Activated CD4-positive, alpha-beta T cell treated with anti-CD3 and anti-CD28 coated beads for 24 hours (primary cell): ENCODE results near the gene WASHC4.

Experiments
- DNase-seq, 2 donors: peaks; one replicate each; pipeline ENCODE4 v3.0.0-alpha.2; 2020; ENCODE audit warnings: low read depth in 2 of 2

WASHC4 gene

DNA sequence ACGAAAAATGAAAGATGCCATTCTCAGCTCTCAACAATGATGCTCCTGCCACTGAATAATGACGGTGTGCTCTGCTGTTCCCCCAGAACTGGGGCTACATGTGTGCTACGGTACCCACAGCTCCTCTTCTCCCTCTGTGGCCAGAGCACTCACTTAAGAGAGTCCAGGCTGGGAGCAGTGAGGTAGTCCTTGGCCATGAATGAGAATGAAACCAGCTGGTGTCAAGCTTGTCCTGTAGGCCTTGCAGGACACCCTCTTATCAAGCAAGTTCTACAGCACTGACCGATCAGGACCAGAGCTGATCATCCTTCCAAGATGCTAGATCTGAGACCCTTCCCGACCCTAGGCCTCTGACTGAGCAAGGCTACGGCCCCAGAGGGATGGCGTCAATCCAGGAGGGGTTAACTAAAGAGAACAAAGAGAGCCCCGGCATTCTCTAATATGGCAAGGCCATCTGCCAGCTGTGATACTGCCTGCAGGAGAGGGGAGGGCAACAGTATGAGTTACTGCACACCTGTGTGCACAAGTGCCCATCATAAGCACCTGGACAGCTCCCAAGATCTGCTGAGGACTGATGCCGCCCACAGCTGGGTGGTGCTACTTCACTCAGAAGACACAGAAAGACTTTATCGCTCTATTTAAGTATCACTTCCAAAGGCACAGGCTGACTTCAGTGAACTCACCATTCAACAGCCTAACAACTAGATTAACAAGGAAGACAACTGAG lies 98.0 kb downstream of the WASHC4 start:
- no peak for DNase-seq

DNA sequence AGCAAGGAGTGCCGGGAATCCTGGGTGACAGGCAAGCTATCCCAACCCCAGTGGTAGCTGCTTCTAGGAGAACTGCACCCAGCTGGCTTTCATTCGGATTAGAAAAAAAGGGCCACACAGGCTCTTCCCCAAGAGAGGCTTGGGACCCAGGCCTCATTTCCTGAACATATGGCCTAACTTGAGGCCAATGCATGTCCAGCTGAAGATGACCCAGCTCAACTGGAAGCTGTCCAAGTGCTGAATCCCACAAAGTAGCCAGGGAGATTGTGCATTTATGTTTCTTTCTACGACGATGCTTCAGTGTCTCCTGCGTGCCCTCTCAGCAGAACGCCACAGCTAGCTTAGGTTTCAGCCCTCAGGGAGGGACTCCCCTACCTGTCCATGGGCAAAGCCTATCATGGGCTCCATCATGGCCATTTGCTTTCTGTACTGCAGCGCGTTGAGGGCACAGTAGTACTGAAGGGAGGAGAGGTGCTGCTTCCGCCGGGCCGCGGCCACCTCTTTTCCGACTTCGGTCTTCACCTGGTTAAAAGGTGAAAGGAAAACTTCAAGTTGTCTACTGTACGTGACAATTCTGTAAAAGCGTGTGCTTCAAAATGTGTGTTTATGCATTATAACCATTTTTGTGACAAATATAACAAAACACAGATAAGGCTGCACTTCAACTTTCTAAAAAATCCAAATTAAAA lies 99.3 kb downstream of the WASHC4 start:
- DNase-seq = no peak

DNA sequence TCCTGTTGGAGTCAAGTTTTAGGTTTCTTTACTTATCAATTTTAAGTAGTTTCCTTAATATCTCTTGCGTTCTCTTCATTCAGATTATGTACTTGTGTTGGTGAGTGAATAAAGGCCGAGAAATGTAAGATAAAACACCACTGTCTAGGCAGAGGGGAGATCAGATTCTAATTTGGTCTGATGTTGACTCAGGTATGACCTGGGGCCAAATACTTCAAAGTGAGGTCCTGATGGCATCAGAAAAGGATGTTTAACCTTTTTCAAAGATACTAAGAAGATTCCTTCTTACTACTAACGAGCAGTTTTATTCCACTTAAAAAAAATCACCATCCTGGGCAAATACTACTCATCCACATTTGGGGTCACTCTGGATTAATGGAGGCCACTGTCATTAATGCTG lies 101.6 kb downstream of the WASHC4 start:
- no peak for DNase-seq

DNA sequence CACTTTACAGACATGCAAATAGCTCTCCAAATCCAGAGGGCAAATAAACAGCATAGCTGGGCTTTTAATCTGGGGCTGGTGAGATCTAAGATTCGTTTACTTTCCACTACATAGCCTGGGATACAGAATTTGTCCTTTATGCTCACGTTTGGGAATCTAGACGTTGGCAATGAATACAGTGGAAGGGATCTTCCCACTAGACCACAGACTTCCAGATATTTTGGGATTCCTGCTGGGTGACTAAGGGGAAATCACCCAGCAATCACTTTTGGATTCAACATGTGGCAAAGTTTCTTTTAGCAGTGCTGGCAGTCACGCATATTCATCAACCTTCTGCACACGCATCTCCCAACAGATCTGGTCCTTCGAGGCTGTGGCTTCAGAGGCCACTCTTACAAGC lies 104.9 kb downstream of the WASHC4 start:
- DNase-seq = no peak

DNA sequence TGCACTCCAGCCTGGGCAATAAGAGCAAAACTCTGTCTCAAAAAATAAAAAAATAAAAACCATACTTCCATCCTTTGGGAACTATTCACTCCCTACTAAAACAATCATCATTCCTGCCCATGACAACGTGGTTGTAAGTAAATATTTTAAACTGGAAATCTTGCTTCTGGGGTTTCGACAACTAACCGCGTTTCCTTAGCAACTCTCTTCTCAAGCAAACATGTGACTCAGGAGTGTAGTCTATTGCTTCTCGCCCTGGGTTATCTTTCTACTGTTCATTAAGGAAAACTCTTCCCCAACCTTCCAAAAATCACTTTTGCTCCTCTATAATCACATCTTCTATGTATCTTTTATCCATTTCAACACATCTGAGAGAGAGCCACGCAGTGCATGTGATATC lies 106.6 kb downstream of the WASHC4 start:
- DNase-seq = no peak

DNA sequence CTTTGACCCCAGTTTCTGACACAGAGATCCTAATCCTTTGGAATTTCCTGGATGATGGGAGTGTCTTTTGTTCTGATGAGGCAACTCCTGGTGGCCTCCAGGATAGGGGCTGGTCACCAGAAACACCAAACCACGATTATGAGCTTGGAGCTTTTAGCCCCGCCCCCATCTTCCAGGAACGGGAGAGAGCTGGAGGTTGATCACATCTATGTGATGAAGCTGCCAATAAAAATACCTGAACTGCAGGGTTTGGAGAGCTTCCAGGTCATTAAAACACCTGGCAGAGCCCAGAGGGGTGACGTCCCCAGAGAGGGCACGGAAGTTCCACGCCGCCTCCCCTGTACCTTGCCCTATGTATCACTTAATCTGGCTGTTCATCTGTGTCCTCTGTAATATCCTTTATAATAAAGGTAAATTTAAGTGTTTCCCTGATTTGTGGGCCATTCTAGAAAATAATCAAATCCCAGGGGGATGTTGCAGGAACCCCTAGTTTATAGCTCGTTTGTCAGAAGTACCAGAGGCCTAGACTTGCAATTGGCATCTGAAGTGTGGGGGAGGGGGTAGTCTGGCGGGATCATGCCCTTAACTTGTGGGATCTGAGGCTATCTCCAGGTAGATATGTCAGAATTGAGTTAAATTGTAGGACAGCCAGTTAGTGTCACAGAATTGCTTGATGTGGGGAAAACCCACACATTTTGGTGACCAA lies 107.3 kb downstream of the WASHC4 start:
- no peak for DNase-seq

DNA sequence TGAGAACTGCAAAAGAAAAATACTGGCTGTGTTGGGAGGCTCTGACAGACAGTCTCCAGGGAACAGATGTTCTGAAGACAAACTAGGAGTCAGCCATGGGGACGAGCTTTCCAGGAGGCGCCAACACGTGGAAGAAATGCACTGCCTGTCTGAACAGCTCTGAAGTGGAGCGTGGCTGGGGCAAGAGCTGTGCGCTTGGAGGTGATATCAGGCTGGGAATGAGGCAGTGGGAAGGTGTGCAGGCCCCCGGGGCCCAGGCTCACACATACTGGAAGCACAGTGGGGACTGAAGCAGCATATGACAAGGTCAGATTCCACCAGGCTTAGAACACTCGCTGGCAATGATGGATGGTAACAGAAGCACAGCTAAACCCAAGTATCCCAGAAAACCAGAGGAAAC lies 110.9 kb downstream of the WASHC4 start:
- no peak for DNase-seq
